Measurements from ENCODE around the gene CCND1. TPM values are rescaled to one million over a fixed set of nuclear protein-coding genes. Genes with fewer than 3 reads are reported as not detected.

Gene CCND1
- total RNA-seq, 1 experiment from 2014 or later: 2,517 TPM

GRCh38 chr11:69665669-69666068 lies 24.7 kb downstream of the CCND1 start:
- intact Hi-C loops (cut with micrococcal nuclease; ENCODE audit: unreplicated experiment): no loop called here
- CTCF ChIA-PET: no interaction called here

DNA sequence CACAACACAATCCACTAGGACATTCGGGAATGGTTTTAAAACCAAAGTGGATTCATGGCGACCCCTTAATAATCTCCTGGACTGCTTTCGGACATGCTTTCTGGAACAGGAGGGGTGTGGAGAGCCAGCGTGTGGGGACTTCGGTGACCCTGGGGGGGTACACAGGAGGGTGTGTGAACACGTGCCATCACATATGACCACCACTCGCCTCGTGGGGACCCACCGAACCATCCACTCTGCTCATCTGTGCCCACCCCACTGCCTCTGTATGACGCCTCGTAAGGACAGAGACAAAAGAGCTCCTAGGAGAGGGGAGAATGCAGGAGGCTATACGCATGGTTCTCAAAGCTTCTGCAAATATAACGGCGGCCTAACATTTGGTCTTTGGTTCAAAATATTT lies 25.3 kb downstream of the CCND1 start:
- no peaks in the 10 kb centered on the region for H3K27me3 ChIP-seq (replicated peaks; ENCODE audit: insufficient read depth, low read depth, low read length, poor library complexity)
- ChIA-PET POLR2A (ENCODE audit: low non-redundant PET) (interaction anchor here (0.5 kb wide), 1 partner anchor 15 kb away, joined by 3 read pairs; no protein-coding TSS in a partner anchor), CTCF (no interaction called here)
- peaks cover 22% of the 10 kb centered on the region for H3K36me3 ChIP-seq (ENCODE audit: insufficient read depth, low read length, poor library complexity, severe bottlenecking)
- intact Hi-C loops (cut with micrococcal nuclease; ENCODE audit: unreplicated experiment): no loop called here
- no TSS peak for BruUV-seq (replicated peaks)
- no peak overlapping the region for H3K4me3 ChIP-seq (ENCODE audit: low read depth, low read length, poor library complexity, severe bottlenecking)
- no peak for DNase-seq (ENCODE audit: low spot score)
- TF ChIP-seq, protein P1, sequence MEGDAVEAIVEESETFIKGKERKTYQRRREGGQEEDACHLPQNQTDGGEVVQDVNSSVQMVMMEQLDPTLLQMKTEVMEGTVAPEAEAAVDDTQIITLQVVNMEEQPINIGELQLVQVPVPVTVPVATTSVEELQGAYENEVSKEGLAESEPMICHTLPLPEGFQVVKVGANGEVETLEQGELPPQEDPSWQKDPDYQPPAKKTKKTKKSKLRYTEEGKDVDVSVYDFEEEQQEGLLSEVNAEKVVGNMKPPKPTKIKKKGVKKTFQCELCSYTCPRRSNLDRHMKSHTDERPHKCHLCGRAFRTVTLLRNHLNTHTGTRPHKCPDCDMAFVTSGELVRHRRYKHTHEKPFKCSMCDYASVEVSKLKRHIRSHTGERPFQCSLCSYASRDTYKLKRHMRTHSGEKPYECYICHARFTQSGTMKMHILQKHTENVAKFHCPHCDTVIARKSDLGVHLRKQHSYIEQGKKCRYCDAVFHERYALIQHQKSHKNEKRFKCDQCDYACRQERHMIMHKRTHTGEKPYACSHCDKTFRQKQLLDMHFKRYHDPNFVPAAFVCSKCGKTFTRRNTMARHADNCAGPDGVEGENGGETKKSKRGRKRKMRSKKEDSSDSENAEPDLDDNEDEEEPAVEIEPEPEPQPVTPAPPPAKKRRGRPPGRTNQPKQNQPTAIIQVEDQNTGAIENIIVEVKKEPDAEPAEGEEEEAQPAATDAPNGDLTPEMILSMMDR (conservative IDR thresholded peaks at IDR 0.05; ENCODE audit: low read depth, low read length): no peak
- no peak for TF ChIP-seq EZH2 (IDR thresholded peaks at IDR 0.05; ENCODE audit: borderline replicate concordance, low read depth, low read length, poor library complexity, severe bottlenecking)
- H3K9me3 ChIP-seq (ENCODE audit: low read depth, low read length, poor library complexity, severe bottlenecking): no peaks in the 10 kb centered on the region
- H3K4me1 ChIP-seq (ENCODE audit: insufficient read depth, low read length, poor library complexity, severe bottlenecking): peaks cover 35% of the 10 kb centered on the region
- peak overlapping the region; percentile 76 for H3K27ac ChIP-seq (ENCODE audit: low read depth, low read length, poor library complexity, severe bottlenecking)

More at GRCh38 chr11:69665669-69666068, 24.7 kb downstream of the CCND1 start:
- POLR2A ChIA-PET (ENCODE audit: low non-redundant PET): no interaction called here
- H3K4me3 ChIP-seq (ENCODE audit: low read depth, low read length, poor library complexity, severe bottlenecking): no peak overlapping the region
- no peaks in the 10 kb centered on the region for H3K9me3 ChIP-seq (ENCODE audit: low read depth, low read length, poor library complexity, severe bottlenecking)
- no peak for TF ChIP-seq EZH2 (IDR thresholded peaks at IDR 0.05; ENCODE audit: borderline replicate concordance, low read depth, low read length, poor library complexity, severe bottlenecking)
- no peak for DNase-seq (ENCODE audit: low spot score)
- no TSS peak for BruUV-seq (replicated peaks)
- H3K27me3 ChIP-seq (replicated peaks; ENCODE audit: insufficient read depth, low read depth, low read length, poor library complexity): no peaks in the 10 kb centered on the region
- peaks cover 31% of the 10 kb centered on the region for H3K4me1 ChIP-seq (ENCODE audit: insufficient read depth, low read length, poor library complexity, severe bottlenecking)
- H3K27ac ChIP-seq (ENCODE audit: low read depth, low read length, poor library complexity, severe bottlenecking): no peak overlapping the region
- H3K36me3 ChIP-seq (ENCODE audit: insufficient read depth, low read length, poor library complexity, severe bottlenecking): peaks cover 18% of the 10 kb centered on the region

DNA sequence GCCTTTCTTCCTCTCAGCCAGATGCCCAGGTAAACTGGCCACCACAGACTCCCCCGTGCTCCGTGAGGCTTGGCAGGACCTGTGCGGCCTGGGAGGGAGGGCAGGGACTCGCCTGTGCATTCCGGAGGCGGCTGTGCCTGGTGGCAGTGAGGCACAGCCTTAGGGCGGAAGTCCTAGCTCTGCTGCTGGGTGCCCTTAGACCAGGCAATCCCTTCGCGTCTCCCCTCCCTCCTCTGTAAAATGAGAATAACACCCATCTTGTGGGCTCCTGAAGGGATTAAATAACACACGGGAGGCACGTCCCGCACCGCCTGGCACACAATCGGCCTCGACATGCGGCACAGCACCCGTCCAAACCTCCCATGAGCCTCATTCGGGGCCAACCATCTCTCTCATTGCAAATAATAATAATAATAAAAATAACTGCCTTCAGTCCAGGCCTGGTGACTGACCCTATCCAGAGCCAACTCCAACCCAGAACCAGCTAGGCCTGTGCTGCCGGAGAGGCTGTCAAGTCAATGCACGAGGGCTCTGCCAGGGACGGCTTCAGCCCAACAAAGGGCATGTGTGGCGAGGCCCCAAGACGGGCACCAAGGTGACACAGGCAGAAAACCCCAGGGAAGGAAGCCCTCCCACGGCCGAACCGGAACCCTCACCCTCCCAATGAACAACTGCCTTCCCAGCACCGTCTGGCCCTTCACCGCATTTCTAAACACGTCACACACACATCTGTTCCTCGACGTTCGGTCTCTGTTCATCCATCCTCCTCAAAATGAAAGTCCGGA lies 26.0 kb downstream of the CCND1 start:
- TF ChIP-seq, protein P1 (conservative IDR thresholded peaks at IDR 0.05; ENCODE audit: low read depth, low read length): no peak
- TF ChIP-seq EZH2 (IDR thresholded peaks at IDR 0.05; ENCODE audit: borderline replicate concordance, low read depth, low read length, poor library complexity, severe bottlenecking): no peak
- intact Hi-C loops (cut with micrococcal nuclease; ENCODE audit: unreplicated experiment): no loop called here

More for the DNA sequence above, 26.0 kb downstream of the CCND1 start:
- no peaks in the 10 kb centered on the region for H3K27me3 ChIP-seq (replicated peaks; ENCODE audit: insufficient read depth, low read depth, low read length, poor library complexity)
- peak overlapping the region; percentile 76 for H3K27ac ChIP-seq (ENCODE audit: low read depth, low read length, poor library complexity, severe bottlenecking)
- no peak overlapping the region for H3K4me3 ChIP-seq (ENCODE audit: low read depth, low read length, poor library complexity, severe bottlenecking)
- DNase-seq (ENCODE audit: low spot score): no peak
- ChIA-PET CTCF (no interaction called here), POLR2A (ENCODE audit: low non-redundant PET) (interaction anchor here (0.5 kb wide), 1 partner anchor 16 kb away, joined by 3 read pairs; no protein-coding TSS in a partner anchor)
- H3K9me3 ChIP-seq (ENCODE audit: low read depth, low read length, poor library complexity, severe bottlenecking): no peaks in the 10 kb centered on the region
- peaks cover 35% of the 10 kb centered on the region for H3K4me1 ChIP-seq (ENCODE audit: insufficient read depth, low read length, poor library complexity, severe bottlenecking)
- peaks cover 27% of the 10 kb centered on the region for H3K36me3 ChIP-seq (ENCODE audit: insufficient read depth, low read length, poor library complexity, severe bottlenecking)
- BruUV-seq (replicated peaks): no TSS peak

Measured in A673 (cell line).